Measurements from ENCODE around the gene INPP4B.

DNA sequence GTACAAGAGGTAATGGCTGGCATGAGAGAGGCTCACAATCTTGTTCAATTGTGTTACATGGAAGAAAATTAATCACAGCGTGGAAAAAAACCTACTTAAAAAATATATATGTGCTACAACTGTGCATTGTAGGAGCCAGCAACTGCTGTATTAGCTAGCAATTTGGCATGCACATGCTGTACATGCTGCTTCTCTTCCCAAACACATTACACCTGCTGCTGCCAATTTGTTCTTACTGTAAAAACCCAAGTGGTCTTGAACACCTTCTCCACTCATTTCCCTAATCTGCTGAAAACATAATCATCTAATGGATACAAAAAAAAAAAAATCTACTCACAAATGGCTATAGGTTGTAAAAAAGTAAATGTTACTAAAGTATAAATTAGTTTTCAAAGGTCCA, 264.2 kb downstream of the INPP4B start:
- TF ChIP-seq CTCF (conservative IDR thresholded peaks at IDR 0.05), result no peak
- no peak for TF ChIP-seq EZH2 (IDR thresholded peaks at IDR 0.05; ENCODE audit: low read depth)
